ENCODE data around the gene ANKZF1. TPM values are rescaled to one million over a fixed set of nuclear protein-coding genes. Genes with fewer than 3 reads are reported as not detected.

ANKZF1 gene
- polyA plus RNA-seq, 3 donors: 7.6 to 79.3 (median 10.4) TPM

GRCh38 chr2:219221957-219222518 is 7.6 kb upstream of the ANKZF1 start:
- 97% methylated on average over 12 of the region's 16 CpGs for WGBS (ENCODE audit: insufficient coverage)
- Histone ChIP-seq H3K9me3 (replicated peaks in 1 of 2; ENCODE audit: control insufficient read depth in 1 of 2, insufficient read depth in 1 of 2, low read length in 2 of 2) (peaks cover 0 to 5% of the 10 kb centered on the region in 2 donors), H3K27me3 (ENCODE audit: control insufficient read depth in 2 of 2, insufficient read depth in 2 of 2, low read length in 2 of 2) (peaks cover 0 to 53% of the 10 kb centered on the region in 2 donors), H3K4me3 (replicated peaks in 1 of 3; ENCODE audit: low read depth in 2 of 3, low read length in 3 of 3) (no peak overlapping the region), H3K9ac (ENCODE audit: insufficient read depth, low read length, poor library complexity, severe bottlenecking) (no peak overlapping the region), H3K79me2 (ENCODE audit: insufficient read depth, low read length) (peaks cover under 1% of the 10 kb centered on the region), H3K4me1 (ENCODE audit: control insufficient read depth in 1 of 2, insufficient read depth in 2 of 2, low read length in 2 of 2) (peaks cover 47 to 52% of the 10 kb centered on the region in 2 donors), H3K36me3 (replicated peaks in 1 of 2; ENCODE audit: control insufficient read depth in 1 of 2, insufficient read depth in 2 of 2, low read length in 2 of 2) (peaks cover 53 to 66% of the 10 kb centered on the region in 2 donors), H4K20me1 (ENCODE audit: insufficient read depth, low read length) (peaks cover 85% of the 10 kb centered on the region), H2AFZ (ENCODE audit: insufficient read depth, low read depth, low read length, poor library complexity, severe bottlenecking) (no peak overlapping the region), H3K27ac (ENCODE audit: low read depth in 1 of 2, low read length in 2 of 2) (no peak overlapping the region), H3K4me2 (replicated peaks; ENCODE audit: extremely low read depth, low read length, poor library complexity, severe bottlenecking) (no peak overlapping the region)
- no peak overlapping the region for H3K27ac Mint-ChIP-seq
- TF ChIP-seq, protein P1, sequence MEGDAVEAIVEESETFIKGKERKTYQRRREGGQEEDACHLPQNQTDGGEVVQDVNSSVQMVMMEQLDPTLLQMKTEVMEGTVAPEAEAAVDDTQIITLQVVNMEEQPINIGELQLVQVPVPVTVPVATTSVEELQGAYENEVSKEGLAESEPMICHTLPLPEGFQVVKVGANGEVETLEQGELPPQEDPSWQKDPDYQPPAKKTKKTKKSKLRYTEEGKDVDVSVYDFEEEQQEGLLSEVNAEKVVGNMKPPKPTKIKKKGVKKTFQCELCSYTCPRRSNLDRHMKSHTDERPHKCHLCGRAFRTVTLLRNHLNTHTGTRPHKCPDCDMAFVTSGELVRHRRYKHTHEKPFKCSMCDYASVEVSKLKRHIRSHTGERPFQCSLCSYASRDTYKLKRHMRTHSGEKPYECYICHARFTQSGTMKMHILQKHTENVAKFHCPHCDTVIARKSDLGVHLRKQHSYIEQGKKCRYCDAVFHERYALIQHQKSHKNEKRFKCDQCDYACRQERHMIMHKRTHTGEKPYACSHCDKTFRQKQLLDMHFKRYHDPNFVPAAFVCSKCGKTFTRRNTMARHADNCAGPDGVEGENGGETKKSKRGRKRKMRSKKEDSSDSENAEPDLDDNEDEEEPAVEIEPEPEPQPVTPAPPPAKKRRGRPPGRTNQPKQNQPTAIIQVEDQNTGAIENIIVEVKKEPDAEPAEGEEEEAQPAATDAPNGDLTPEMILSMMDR (IDR thresholded peaks at IDR 0.05): no peak
- peaks cover 0 to 26% (median 11%) of the 10 kb centered on the region in 7 donors for H3K9me3 Mint-ChIP-seq
- no peak for DNase-seq
- peaks cover 68 to 75% of the 10 kb centered on the region in 2 donors for H3K36me3 Mint-ChIP-seq
- intact Hi-C loops (cut with micrococcal nuclease): no loop called here
- peak overlapping the region in 1 of 2 donors; percentile 71 for H3K4me3 Mint-ChIP-seq
- H3K27me3 Mint-ChIP-seq (ENCODE audit: low read depth in 3 of 3): peaks cover 43 to 71% (median 47%) of the 10 kb centered on the region in 3 donors
- peaks cover 52% of the 10 kb centered on the region for H3K4me1 Mint-ChIP-seq

DNA sequence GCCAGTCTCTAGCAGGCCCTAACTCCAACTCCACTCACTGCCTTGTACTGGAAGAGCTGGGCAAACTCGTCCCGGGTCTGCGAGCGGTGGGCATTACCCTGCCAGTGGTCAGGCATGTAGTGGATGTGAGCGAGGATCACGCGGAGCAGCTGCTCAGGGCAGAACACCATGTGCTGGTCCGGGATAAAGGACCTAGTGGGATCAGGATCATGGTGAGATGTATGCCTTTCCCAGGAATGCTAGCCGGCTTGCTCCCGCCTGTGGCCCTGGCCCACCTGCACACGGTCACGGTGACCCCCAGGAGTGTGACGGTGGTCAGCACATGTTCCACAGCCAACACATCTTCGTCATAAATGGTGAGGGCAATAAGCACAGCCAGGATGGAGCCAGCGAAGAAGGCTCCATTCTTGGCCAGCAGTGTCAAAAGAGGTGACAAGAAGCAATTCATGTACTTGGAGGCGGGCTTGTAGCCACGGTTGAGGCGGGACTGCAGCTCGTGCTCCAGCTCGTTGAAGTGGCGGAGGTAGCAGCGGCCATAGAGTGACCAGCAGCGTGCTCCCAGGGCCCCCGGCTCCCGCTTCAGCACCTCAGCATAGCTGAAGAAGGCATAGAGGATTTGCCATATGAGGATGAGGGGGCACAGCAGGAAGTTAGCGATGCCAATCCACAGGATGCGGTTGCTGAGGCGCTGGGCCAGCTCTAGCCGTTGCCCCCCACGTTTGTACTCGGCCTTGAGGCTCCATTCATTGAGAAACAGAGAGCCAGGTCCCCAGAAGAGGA is 5.6 kb upstream of the ANKZF1 start:
- Histone ChIP-seq H4K20me1 (ENCODE audit: insufficient read depth, low read length) (peaks cover 95% of the 10 kb centered on the region), H3K9ac (ENCODE audit: insufficient read depth, low read length, poor library complexity, severe bottlenecking) (no peak overlapping the region), H3K9me3 (replicated peaks in 1 of 2; ENCODE audit: control insufficient read depth in 1 of 2, insufficient read depth in 1 of 2, low read length in 2 of 2) (peaks cover 0 to 5% of the 10 kb centered on the region in 2 donors), H3K79me2 (ENCODE audit: insufficient read depth, low read length) (peaks cover 20% of the 10 kb centered on the region), H3K4me1 (ENCODE audit: control insufficient read depth in 1 of 2, insufficient read depth in 2 of 2, low read length in 2 of 2) (peaks cover 45 to 49% of the 10 kb centered on the region in 2 donors), H3K27ac (ENCODE audit: low read depth in 1 of 2, low read length in 2 of 2) (no peak overlapping the region), H3K4me2 (replicated peaks; ENCODE audit: extremely low read depth, low read length, poor library complexity, severe bottlenecking) (no peak overlapping the region), H2AFZ (ENCODE audit: insufficient read depth, low read depth, low read length, poor library complexity, severe bottlenecking) (no peak overlapping the region), H3K27me3 (ENCODE audit: control insufficient read depth in 2 of 2, insufficient read depth in 2 of 2, low read length in 2 of 2) (peaks cover 0 to 61% of the 10 kb centered on the region in 2 donors), H3K4me3 (replicated peaks in 1 of 3; ENCODE audit: low read depth in 2 of 3, low read length in 3 of 3) (no peak overlapping the region), H3K36me3 (replicated peaks in 1 of 2; ENCODE audit: control insufficient read depth in 1 of 2, insufficient read depth in 2 of 2, low read length in 2 of 2) (peaks cover 53 to 70% of the 10 kb centered on the region in 2 donors)
- DNase-seq: no peak
- Mint-ChIP-seq H3K27me3 (ENCODE audit: low read depth in 3 of 3) (peaks cover 51 to 81% (median 56%) of the 10 kb centered on the region in 3 donors), H3K36me3 (peaks cover 77 to 84% of the 10 kb centered on the region in 2 donors), H3K9me3 (peaks cover 0 to 29% (median 11%) of the 10 kb centered on the region in 7 donors), H3K4me1 (peaks cover 54% of the 10 kb centered on the region), H3K4me3 (peak overlapping the region in 1 of 2 donors; percentile 70), H3K27ac (peak overlapping the region in 1 of 7 donors; percentile 50)
- 91% methylated on average over 26 of the region's 31 CpGs for WGBS (ENCODE audit: insufficient coverage)
- intact Hi-C loops (cut with micrococcal nuclease): no loop called here
- TF ChIP-seq, protein P1 (IDR thresholded peaks at IDR 0.05): no peak

Data from CD14-positive monocyte (primary cell).